ENCODE data around the gene NCR3LG1. TPM values are rescaled to one million over a fixed set of nuclear protein-coding genes. Genes with fewer than 3 reads are reported as not detected.

The NCR3LG1 gene
- total RNA-seq, 1 donor from 2014 or later: 10.5 TPM

DNA sequence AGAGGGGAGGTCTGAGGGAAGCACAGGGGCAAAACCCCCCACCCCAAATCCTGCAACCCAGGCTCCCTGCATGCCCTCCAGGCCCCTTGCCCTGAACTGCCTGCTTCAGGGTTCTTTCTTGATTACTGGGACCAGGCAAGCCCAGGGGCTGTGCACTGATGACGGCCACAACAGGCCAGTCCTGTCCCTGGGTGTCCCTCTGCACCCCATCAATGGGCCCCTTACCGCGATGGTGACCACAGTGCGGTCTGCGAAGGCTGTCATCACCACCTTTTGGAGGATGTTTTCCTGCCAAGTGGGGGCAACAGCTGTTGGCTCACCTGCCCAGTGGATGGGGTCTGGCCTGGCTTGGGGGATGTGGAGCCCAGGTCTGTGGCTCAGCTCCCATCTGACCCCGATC lies 41.9 kb downstream of the NCR3LG1 start:
- DNase-seq (ENCODE audit: low read depth, low spot score): no peak

DNA sequence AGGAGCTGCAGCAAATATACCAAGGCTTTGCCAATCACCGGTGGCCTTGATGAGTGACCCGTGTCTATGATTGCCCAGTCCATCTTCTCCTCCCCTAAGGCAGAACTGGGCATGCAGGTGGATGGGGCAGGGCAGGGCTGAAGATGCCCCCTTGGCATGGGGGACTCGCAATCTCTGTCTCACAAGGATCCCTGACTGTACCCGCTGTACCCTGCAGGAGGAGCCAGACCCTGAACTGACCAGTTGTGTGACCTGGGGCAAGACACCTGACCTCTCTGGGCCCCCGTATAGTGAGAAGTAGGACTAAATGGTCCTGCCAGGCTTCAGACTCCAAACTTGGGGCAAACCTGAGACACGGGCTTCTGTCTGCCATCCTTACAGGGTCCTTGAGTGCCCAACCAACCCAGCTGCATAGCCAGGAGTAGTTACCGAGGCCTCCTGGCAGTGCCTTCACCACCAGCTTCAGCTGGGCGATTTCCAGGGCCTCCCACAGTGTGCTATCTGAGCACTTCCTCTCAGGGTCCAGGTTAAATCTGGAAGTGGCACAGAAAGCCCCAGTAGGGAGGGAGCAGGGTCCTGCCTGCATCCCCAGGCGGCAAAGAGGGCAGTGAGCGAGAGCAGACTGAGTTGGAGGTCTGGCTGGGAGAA lies 43.3 kb downstream of the NCR3LG1 start:
- DNase-seq (ENCODE audit: low read depth, low spot score): no peak

DNA sequence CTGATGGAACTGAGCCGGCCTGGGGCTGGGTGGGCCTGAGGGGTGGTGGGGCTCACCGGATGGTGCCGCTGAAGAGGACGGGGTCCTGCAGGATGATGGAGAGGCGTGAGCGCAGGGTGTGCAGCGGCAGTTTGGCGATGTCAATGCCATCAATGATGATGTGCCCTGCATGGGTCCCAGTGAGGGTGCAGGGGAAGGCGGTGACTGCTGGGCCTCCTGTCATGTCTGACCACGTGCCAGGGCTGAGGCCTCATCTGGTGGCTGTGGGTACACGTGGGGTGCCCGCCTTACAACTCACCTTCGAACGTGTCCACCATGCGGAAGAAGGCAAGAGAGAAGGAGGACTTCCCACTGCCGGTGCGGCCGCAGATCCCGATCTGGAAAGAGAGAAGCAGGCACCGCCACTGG lies 44.0 kb downstream of the NCR3LG1 start:
- DNase-seq (ENCODE audit: low read depth, low spot score): no peak

DNA sequence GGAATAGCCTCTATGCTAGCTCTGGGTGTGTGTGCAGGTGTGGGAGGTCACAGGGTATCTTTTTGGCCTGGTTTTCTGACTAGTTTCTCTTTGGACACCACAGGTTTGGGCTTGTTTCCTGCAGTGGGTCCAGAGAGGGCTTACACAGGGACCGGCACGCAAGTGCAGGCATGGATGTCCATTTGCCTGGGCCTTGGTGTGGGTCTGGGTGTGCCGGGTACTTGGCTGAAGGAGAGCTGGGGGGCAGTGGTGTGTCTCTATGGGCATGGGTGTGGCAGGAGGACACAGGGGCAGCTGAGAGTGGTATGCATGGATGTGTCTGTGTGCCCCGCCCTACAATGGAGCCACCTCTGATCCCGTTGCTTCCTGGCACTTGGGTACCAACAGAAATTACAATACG lies 44.4 kb downstream of the NCR3LG1 start:
- no peak for DNase-seq (ENCODE audit: low read depth, low spot score)

DNA sequence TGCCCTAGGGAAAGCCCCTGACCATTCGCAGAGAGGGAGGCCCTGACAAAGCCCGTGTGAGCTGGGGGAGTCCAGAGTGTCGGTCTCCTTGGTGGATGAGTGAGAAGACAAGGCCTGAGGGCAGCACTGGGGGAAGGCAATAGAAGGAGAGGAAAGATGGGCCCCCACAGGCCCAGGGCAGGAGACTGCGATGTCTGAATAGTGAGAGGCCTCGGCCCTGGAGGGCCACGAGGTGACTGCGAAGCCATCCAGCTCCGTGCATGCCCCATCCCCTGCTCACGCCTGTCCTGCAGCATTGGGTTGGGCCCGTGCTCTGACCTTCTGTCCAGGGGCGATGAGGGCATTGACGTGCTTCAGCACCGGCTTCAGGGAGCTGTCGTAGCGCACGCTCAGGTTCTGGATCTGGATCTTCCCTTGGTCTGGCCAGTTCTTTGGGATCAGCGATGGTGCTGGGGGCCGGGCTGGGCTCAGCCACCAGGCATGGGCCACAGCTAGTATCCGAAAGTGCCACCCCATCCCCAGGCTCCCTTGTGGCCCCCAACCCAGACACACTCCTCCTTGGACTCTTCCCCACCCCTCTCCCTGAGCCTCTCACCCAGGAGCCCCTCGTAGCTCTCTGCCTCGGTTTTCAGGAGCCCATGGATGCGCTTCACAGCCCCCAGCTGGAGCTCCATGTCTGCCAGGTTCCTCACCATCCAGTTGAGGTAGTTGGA lies 45.2 kb downstream of the NCR3LG1 start:
- no peak for DNase-seq (ENCODE audit: low read depth, low spot score)

DNA sequence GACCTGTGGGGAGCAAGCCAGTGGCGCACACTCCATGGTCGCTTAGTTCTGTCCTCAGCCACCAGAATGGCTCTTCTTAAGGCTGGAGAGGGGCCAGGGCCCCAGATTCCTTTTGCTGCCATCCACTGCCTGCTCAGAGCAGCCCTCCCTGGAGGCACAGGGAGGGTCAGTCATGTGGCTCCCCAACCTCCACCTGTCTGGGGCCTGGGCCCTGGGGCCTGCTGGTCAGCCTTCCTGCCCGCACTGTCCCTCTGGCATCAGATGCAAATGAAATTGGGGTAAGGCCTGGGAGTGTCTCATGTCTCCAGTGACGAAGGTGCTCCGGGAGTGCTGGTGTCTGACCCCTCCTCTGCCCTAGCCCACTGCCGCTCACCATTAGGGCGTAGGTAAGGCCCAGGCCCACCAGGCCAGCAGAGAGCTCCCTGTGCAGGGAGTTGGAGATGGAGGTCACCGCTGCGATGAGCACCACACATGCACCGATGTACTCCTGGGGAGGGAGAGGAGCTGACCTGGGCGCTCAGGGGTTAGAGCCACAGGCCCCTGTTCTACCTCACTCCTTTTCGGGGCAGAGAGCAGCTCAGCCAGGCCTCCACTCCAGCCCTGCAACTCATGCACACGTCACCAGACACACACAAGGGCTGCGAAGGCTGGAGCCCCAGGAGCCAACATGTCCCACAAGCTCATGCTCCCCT lies 45.9 kb downstream of the NCR3LG1 start:
- no peak for DNase-seq (ENCODE audit: low read depth, low spot score)

DNA sequence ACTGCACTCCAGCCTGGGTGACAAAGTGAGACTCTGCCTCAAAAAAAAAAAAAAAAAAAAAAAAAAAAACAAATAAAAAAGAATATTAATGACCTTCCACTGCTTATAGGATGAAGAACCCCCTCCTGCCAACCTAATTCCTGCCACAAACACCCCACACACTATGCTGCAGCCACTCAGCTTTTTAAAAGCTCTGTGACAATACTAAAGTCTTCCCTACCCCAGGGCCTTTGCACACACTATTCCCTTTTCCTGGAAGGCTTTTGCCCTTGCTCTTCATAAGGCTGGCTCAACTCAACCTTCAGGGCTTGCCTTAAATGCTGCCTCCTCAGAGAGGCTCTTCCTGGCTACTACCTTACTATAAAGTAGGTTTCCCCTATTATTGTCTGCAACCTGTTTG lies 47.6 kb downstream of the NCR3LG1 start:
- DNase-seq (ENCODE audit: low read depth, low spot score): no peak

DNA sequence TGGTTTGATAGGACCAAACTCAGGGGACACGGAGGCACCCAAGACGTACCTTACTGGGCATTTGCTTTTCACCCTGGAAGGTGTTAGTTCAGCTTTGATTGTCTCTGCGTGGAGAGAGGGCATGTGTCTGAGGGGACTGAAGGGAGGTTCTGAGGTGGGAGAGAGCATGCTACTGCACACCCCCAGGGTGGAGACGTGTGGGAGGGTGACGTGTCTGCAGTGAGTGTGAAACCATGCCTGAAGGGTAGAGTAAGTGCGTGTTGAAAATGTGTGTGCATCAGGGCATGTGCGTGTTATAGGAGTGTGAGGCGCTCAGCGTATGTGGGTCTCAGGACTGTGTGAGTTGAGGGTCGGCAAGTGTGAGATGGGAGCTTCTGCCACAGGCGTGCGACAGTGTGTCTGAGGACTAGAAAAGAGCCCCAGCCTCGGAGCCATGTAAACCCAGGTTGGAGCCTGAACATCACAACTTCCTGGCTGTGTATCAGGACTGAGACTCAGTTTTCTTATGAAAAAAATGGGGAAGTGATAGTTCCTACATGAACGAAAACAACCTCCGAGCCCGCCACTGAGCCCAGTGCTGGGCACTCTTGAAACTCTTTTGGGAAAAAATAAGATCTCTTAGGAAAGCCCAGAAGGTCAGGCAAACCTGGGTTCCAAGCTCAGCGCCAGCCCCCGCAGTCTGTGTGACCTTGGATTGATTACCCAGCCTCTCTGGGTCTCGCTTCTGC lies 48.6 kb downstream of the NCR3LG1 start:
- DNase-seq (ENCODE audit: low read depth, low spot score): no peak

DNA sequence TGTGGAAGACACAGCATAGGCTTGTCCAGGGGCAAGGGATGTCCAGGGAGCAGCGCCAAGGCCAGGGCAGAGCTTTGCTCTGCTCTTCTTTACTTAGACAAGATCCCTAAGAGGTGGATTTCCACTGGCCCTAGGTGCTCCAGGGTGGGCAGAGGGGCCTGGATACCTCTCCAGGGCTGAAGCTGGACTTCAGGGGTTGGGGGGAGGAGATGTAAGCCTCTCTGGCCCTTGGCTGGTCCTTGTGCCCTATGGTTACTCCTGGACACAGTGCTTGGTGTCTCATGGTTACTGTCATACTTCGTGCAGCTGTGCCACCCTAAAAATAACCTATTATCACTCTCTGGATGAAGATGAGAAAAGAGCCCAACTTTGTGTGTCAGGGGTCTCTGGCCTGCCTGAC lies 49.7 kb downstream of the NCR3LG1 start:
- no peak for DNase-seq (ENCODE audit: low read depth, low spot score)

DNA sequence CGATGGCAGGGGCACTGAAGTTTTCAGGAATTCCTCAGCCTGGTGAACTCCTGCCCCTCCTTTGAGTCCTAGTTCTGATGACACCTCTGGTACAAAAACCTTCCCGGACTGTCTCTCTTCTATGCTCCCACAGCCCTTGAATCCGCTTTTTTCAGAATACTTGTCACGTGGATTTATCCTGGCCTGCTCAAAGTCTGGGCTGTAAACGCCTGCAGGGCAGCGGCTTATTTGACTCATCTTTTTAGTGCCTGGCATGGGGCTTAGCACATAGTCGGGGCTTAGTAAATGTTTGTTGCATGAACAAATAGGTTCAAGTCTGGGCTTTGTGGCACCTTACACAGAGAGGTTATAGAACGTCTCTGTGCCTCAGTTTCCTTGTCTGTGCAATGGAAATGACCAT lies 50.2 kb downstream of the NCR3LG1 start:
- DNase-seq (ENCODE audit: low read depth, low spot score): no peak

DNA sequence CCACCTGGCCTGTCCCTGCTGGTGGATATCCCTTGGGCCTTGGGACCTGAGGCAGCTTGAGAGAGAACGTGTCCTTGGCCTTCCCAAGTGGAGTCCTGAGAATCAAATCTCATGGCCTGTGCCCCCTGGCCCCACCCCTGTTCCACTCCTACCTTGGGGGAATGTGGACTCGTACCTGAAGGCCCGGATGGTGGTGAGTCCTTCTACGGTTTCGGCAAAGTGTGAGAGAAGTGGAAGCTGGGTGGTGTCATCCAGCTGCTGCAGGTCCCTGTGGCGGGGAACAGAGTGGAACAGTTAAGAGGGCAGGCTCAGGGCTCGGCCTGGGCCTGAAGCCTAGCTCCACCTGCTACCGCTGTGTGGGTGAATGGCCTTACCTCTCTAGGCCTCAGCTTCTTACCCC lies 50.9 kb downstream of the NCR3LG1 start:
- no peak for DNase-seq (ENCODE audit: low read depth, low spot score)

DNA sequence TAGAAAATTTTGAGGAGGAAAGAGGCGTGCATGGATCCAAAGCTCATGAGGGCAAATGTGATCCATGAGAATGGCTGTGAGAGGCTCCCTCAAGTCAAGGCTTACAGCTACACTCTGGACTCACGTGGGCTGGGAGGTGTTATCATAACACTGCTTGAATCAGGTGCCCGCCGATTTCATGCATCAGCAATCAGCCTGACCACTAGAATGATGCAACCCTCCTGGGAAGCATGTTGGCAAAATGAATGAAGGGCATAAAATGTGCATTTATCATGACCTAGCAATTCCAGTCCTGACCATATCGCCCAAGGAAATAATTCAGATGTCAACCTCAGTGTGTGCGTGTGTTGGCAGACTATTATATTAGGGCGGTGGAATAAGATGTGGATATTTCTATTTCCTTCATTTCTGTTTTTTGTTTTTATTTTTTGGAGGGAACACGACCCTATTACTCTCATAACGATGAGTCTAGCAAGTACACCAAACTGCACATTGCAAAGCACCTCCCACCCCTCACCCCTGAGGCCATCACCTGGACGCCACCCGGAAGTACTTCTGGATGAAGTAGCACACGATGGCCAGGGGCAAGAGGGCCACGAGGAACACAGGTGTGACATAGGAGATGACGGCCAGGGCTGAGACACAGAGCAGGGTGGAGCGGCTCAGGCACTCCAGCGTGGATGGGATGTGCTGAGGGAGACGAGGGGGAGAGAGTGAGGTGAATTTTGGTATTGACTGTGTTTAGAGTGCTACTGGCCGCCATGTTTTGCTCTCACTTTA lies 52.6 kb downstream of the NCR3LG1 start:
- no peak for DNase-seq (ENCODE audit: low read depth, low spot score)

DNA sequence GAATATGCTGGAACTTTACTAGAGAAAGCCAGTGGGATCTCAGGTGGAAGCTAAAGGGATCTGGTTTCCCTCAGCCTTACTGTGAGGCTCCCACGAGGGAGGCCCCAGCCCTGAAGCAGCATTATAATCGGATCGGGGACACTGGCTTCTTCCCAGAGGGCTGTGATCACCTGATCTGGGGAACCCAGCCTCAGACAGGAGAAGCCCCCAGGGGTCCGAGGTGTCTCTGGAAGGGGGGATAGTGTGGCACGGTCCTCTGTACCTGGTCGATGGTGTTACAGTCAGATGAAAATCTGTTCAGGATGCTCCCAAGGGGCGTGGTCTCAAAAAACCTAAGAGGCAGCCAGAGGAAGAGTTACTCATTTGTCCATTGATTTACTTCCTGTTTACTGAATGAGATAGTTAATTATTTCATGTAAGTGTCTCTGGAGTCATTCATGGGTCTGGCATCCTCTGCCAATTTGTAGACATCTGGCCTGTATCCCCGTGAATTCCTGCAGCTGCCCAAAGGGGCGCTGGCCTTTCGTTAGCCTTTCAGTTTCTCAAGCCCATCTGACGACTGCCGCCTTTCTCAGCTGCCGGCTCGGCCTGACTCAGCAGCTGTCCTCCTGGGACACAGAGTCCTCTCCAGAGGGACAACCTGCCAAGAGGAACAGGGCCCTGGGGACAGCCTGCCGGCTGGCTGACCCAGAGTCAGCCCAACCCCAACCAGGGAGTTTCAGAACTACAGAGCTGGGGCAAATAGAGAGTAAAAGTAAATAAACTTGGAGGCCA lies 53.8 kb downstream of the NCR3LG1 start:
- no peak for DNase-seq (ENCODE audit: low read depth, low spot score)

DNA sequence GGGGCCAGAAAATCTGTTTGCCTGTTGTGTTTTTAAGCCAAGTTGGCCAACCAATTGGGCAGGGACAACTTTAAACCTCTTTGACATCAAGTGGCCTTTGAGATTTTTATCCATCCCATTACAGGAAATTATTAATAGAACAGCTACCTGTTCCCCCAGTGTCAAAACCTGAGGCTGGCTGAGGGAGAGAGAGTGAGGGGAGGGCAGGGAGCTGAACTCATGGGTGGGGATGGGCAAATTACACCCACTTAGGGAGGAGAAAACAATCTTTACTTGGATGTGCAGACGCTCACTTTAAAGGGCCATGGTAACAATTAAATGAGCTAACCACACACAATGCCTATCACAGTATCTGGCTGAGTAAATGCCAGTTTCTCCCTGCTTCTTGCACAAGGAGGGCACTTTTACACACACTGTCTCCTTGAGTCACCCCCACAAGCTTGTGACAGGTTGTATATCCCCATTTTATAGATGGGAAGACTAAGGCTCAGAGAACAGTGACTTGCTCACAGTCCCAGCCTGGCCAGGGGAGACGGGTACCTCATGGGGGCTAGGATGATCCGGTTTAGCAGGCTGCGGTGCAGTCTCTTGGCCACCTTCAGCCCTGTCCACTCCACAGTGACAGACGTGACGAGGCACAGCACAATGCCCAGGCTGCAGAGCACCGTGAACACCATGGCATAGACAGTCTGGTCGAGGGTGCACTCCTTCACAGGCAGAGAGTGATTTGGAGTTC lies 54.6 kb downstream of the NCR3LG1 start:
- no peak for DNase-seq (ENCODE audit: low read depth, low spot score)

DNA sequence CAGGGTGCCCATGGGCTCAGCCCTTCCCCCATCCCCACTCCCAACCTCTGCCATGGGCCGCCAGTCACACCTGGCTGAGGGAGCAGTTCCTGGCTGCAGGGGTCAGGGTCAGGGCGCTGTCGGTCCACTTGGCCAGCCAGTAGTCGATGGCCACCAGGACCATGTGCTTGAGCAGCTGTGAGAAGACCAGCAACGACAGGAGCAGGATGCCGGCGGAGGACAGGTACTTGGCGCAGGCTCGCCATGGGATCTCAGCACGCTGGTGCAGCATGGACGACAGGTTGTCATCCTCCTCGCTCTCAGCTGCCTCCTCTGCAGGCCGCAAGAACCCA lies 55.2 kb downstream of the NCR3LG1 start:
- no peak for DNase-seq (ENCODE audit: low read depth, low spot score)

DNA sequence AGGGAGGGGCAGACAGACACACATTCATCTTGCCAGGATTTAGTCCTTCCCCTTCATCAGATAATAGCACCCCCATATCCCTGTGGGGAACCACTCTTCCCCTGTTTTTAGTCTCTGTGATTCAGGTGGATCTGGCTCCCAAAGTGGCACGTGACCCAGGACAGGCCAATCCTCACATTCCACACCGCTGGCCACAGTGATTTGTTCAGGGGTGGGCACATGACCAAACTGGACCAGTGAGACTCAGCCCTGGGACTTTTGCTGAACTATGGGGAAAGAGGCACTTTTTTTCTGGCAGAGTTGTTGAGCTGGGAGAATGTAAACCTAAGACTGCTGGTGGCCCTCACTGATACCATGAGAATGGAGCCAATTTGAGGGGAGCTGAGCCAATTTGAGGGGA lies 56.0 kb downstream of the NCR3LG1 start:
- no peak for DNase-seq (ENCODE audit: low read depth, low spot score)

DNA sequence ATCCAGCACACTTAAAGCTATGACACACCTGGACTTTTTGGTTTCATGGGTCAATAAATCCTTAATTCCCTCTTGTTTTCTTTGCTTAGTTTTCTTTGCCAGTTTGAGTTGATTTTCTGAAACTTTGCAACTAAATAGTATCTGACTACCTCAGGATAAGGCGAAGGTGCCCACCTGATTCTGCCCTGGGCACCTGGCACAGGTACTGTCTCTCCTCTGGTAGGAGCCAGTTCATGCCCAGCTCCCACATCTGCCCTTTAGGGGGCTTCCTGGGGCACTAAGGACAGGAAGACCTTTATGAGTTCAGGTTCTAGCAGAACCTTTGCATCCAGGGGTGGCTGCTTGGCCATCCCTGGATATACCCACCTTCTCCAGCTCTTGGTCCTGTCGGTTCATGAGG lies 56.4 kb downstream of the NCR3LG1 start:
- no peak for DNase-seq (ENCODE audit: low read depth, low spot score)

DNA sequence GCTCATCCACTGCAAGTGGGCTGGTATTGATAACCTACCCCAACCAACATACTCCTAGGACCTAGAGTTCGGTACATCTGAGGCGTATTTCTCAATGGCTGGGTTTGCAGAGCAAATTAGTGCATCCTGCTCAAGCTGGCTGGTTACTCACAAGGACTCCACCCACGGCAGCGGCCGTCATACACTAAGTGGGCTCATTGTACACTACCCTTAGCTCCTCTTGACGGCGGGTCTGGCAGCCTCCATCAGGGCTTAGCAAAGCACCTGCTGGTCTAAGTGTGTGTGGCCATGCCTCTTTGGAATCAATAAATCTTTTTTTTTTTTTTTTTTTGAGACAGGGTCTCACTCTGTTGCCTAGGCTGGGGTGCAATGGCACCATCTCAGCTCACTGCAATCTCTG lies 57.0 kb downstream of the NCR3LG1 start:
- DNase-seq (ENCODE audit: low read depth, low spot score): no peak

DNA sequence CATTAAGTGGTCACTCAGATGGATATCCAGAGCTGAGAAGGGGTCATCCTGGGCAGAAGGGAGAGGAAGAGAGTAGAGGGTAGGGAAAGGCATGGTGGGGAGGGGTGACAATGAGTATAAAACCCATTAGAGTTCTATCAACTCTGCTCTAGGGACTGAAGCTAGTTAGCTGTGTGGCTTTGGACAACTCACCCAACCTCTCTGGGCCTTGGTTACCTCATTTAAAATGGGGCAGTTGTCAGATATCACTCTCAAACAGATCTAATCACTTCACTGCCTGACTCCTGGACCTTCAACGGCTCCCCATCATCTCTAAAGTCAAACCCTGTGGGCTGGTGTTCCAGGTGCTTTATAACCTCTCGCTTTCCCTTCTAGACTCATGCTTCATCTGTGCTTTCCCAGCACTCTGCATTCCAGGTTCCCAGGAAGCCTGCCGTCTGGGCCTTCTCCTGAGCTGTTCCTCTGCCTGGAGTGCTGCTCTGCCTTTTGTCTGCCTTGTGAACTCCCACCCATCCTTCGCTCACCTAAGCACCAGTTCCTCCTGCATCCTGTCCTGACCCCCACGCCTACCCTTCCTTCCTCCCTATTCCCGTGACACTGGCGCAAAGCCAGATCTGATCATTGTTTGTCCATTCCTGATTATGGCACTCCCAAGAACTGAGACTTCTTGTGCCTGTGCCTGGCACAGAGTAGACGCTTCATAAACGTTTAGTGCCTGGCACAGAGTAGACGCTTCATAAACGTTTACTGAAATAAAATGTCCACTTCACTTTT lies 59.2 kb downstream of the NCR3LG1 start:
- no peak for DNase-seq (ENCODE audit: low read depth, low spot score)

Data from pulmonary artery endothelial cell (primary cell).